ENCODE measurements around the gene ITCH.
"Not testable (repeated sequence)": the region's sequence is repeated elsewhere in the genome, so short reads cannot be mapped to it uniquely, and the experiment has no call there.

ITCH gene

GRCh38 chr20:34452281-34452982 is 89.4 kb downstream of the ITCH start:
- no peak for DNase-seq (ENCODE audit: low read depth in 1 of 2, low spot score in 1 of 2)

- DNase-seq (ENCODE audit: low read depth in 1 of 2, low spot score in 1 of 2) = no peak
Observed at GRCh38 chr20:34458631-34459030, 95.6 kb downstream of the ITCH start.

- DNase-seq (ENCODE audit: low read depth in 1 of 2, low spot score in 1 of 2) = no peak
Observed at GRCh38 chr20:34459209-34459897, 96.3 kb downstream of the ITCH start.

- no peak for DNase-seq (ENCODE audit: low read depth in 1 of 2, low spot score in 1 of 2)
Observed at GRCh38 chr20:34461779-34462087, 98.7 kb downstream of the ITCH start.

GRCh38 chr20:34468951-34469350 is 105.9 kb downstream of the ITCH start:
- DNase-seq (ENCODE audit: low read depth in 1 of 2, low spot score in 1 of 2) = no peak

GRCh38 chr20:34472246-34472925 is 109.3 kb downstream of the ITCH start:
- no peak for DNase-seq (ENCODE audit: low read depth in 1 of 2, low spot score in 1 of 2)

- no peak for DNase-seq (ENCODE audit: low read depth in 1 of 2, low spot score in 1 of 2)
Observed at GRCh38 chr20:34473262-34473883, 110.3 kb downstream of the ITCH start.

- DNase-seq (ENCODE audit: low read depth in 1 of 2, low spot score in 1 of 2) = peak in 1 of 2 donors; percentile 20
Observed at GRCh38 chr20:34475979-34476736, 113.1 kb downstream of the ITCH start.

- DNase-seq (ENCODE audit: low read depth in 1 of 2, low spot score in 1 of 2) = no peak
Observed at GRCh38 chr20:34479627-34480026, 116.6 kb downstream of the ITCH start.

GRCh38 chr20:34482154-34482553 is 119.1 kb downstream of the ITCH start:
- DNase-seq (ENCODE audit: low read depth in 1 of 2, low spot score in 1 of 2) = not testable (repeated sequence)

GRCh38 chr20:34483585-34484220 is 120.6 kb downstream of the ITCH start:
- DNase-seq (ENCODE audit: low read depth in 1 of 2, low spot score in 1 of 2) = not testable (repeated sequence)

GRCh38 chr20:34485068-34485634 is 122.1 kb downstream of the ITCH start:
- no peak for DNase-seq (ENCODE audit: low read depth in 1 of 2, low spot score in 1 of 2)

- DNase-seq (ENCODE audit: low read depth in 1 of 2, low spot score in 1 of 2) = no peak
Observed at GRCh38 chr20:34491226-34491931, 128.3 kb downstream of the ITCH start.

GRCh38 chr20:34491932-34492509 is 128.9 kb downstream of the ITCH start:
- DNase-seq (ENCODE audit: low read depth in 1 of 2, low spot score in 1 of 2) = no peak

GRCh38 chr20:34493646-34494045 is 130.6 kb downstream of the ITCH start:
- DNase-seq (ENCODE audit: low read depth in 1 of 2, low spot score in 1 of 2) = no peak

GRCh38 chr20:34495307-34495706 is 132.2 kb downstream of the ITCH start:
- no peak for DNase-seq (ENCODE audit: low read depth in 1 of 2, low spot score in 1 of 2)

GRCh38 chr20:34495916-34496315 is 132.8 kb downstream of the ITCH start:
- no peak for DNase-seq (ENCODE audit: low read depth in 1 of 2, low spot score in 1 of 2)

- DNase-seq (ENCODE audit: low read depth in 1 of 2, low spot score in 1 of 2) = not testable (repeated sequence)
Observed at GRCh38 chr20:34497596-34497995, 134.5 kb downstream of the ITCH start.

- DNase-seq (ENCODE audit: low read depth in 1 of 2, low spot score in 1 of 2) = no peak
Observed at GRCh38 chr20:34500823-34501222, 137.8 kb downstream of the ITCH start.

All from stimulated activated CD4-positive, alpha-beta T cell treated with anti-CD3 and anti-CD28 coated beads, Interleukin-15, amount 100 ng/mL, for 1 hour (primary cell).